AG09319 (cell line): ENCODE measurements around the gene P4HA2.
"Not testable (repeated sequence)": the region's sequence is repeated elsewhere in the genome, so short reads cannot be mapped to it uniquely, and the experiment has no call there.

Experiments used
- DNase-seq: peaks from one replicate; pipeline ENCODE4 v3.0.0-alpha.2; 2010; ENCODE audit warnings: low read depth; ENCODE audit errors: extremely low read depth
- CTCF ChIP-seq: IDR thresholded peaks from 2 replicates; pipeline ENCODE4 v1.5.1; 2011; ENCODE audit warnings: low read depth, mild to moderate bottlenecking, inconsistent platforms, low read length, moderate library complexity

P4HA2 gene

DNA sequence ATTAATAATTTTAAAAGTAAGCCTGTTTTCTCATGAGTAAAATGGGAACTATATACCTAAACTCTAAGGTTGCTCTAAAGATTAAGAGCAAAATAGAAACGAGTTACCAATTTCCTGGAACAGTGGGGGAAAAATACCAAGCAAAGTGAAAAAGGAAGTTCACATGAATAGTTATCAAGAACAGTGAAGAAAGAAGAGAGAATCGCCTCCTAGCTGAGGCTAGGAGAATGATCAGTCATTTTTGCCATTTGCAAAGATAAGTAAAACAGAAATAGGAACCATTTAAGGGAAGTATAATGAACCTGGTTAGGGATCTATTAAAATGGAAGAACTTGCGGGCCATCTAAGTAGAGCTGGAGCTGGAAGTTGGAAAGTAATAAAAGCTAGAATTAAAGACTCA is 50.7 kb downstream of the P4HA2 start:
- TF ChIP-seq CTCF, result peak; percentile 25
- no peak for DNase-seq

DNA sequence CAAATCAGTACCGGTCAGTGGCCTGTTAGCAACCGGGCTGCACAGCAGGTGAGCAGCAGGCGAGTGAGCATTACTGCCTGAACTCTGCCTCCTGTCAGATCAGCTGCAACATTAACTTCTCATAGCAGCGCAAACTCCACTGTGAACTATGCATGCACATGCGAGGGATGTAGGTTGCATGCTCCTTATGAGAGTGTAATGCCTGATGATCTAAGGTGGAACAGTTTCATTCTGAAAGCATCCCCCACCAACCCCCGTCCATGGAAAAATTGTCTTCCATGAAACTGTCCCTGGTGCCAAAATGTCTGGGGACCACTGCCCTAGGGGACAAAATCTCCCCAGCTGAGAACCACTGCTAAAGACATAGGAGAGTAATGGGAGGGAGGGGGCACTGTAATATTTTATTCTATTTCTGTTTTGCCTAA is 51.1 kb downstream of the P4HA2 start:
- no peak for TF ChIP-seq CTCF

GRCh38 chr5:132162945-132163344 is 64.7 kb downstream of the P4HA2 start:
- DNase-seq, result no peak
- no peak for TF ChIP-seq CTCF

More for the DNA sequence above, 51.1 kb downstream of the P4HA2 start:
- no peak for DNase-seq

- DNase-seq, result not testable (repeated sequence)
These were observed 65.9 kb downstream of the P4HA2 start for GRCh38 chr5:132161574-132162326.

GRCh38 chr5:132156413-132156812 is 71.2 kb downstream of the P4HA2 start:
- no peak for DNase-seq
- no peak for TF ChIP-seq CTCF

- TF ChIP-seq CTCF, result no peak
- DNase-seq, result no peak
These were observed 77.1 kb downstream of the P4HA2 start for GRCh38 chr5:132150565-132150964.

- DNase-seq, result no peak
- no peak for TF ChIP-seq CTCF
These were observed 80.0 kb downstream of the P4HA2 start for GRCh38 chr5:132147663-132148062.

DNA sequence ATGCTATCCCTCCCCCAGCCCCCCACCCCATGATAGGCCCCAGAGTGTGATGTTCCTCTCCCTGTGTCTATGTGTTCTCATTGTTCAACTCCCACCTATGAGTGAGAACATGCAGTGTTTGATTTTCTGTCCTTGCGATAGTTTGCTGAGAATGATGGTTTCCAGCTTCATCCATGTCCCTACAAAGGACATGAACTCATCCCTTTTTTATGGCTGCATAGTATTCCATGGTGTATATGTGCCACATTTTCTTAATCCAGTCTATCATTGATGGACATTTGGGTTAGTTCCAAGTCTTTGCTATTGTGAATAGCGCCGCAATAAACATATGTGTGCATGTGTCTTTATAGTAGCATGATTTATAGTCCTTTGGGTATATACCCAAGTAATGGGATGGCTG is 82.3 kb downstream of the P4HA2 start:
- DNase-seq, result not testable (repeated sequence)
